Ovary (tissue), 9 donors: ENCODE data around the gene LHB. TPM values are rescaled to one million over a fixed set of nuclear protein-coding genes. Genes with fewer than 3 reads are reported as not detected.
"Not testable (repeated sequence)": the region's sequence is repeated elsewhere in the genome, so short reads cannot be mapped to it uniquely, and the experiment has no call there.

Experiments used
- DNase-seq, 5 donors: peaks; one replicate each; pipeline ENCODE4 v3.0.0-alpha.2; 2019 to 2020
- H3K27ac ChIP-seq, 2 donors: fragments of 200-600 bp; one replicate each; pipeline versions ENCODE4 v1.5.1 to v1.8.0; 2019 to 2022
- H3K27me3 ChIP-seq: fragments of 200-600 bp; one replicate; pipeline ENCODE4 v1.8.0; 2022
- H3K36me3 ChIP-seq: fragments of 200-600 bp; sonication (generic); one replicate; pipeline ENCODE4 v1.5.1; 2019
- H3K4me1 ChIP-seq: one replicate; pipeline ENCODE4 v1.8.1; 2013; ENCODE audit warnings: mild to moderate bottlenecking, moderate library complexity; ENCODE audit not compliant: insufficient read depth
- H3K4me3 ChIP-seq: fragments of 200-600 bp; sonication (generic); one replicate; pipeline ENCODE4 v1.5.1; 2017
- H3K9me3 ChIP-seq, 2 donors: fragments of 200-600 bp in 1 of 2; sonication (generic) in 1 of 2; one replicate each; pipeline versions ENCODE4 v1.5.1 to v1.8.1; 2013 to 2019; ENCODE audit warnings: mild to moderate bottlenecking in 1 of 2, moderate library complexity in 1 of 2
- EP300 ChIP-seq: sonication (generic); formaldehyde crosslinking; IDR thresholded peaks from one replicate; pipeline ENCODE4 v1.6.1; 2017; ENCODE audit warnings: antibody characterized with exemption
- POLR2A ChIP-seq: fragments of 450-650 bp; IDR thresholded peaks from one replicate; pipeline ENCODE4 v1.6.1; 2017; ENCODE audit warnings: antibody characterized with exemption, mild to moderate bottlenecking, moderate library complexity
- WGBS, 3 donors: extraction: QIAGEN DNeasy Blood & Tissue Kit in 1 of 3; methylation state at CpG; one replicate each; pipeline versions ENCODE4 v1.1.5 to v1.1.7; 2013 to 2017; 5-methylcytosine and 5-hydroxymethylcytosine counted together
- intact Hi-C, 4 donors: fragments of 100-400 bp; cut with DNase I; formaldehyde crosslinking; loops; one replicate each; pipeline versions ENCODE4 v1.11.0 to v1.15.1; 2022 to 2023
- polyA plus RNA-seq, 2 donors: library from polyadenylated mRNA; stranded (reverse); fragments of 200-250 nt in 1 of 2; fragments of 350-450 nt in 1 of 2; fragmentation: Illumina TruSeq in 1 of 2; extraction: RNeasy Lipid Tissue Mini Kit (QIAGEN cat#74804) in 1 of 2; gene quantifications; one replicate each; pipeline ENCODE4 v1.2.3, GENCODE V29; 2013 to 2014
- total RNA-seq, 7 donors: library from RNA; depleted of rRNA in 2 of 7; stranded (reverse); fragments of >200 nt in 2 of 7; fragmentation: NEBNext Ultra II Directional in 3 of 7; extraction: Animal tissue kit (Norgen Biotek cat#: 25700) in 3 of 7; gene quantifications; one replicate each; pipeline versions ENCODE4 v1.1.0 to v1.2.4, GENCODE V29; 2016 to 2023
- TF ChIP-seq, protein P1 (sequence below), 3 donors: fragments of 450-650 bp in 2 of 3; fragments of 200-600 bp in 1 of 3; IDR thresholded peaks; one replicate each; pipeline versions ENCODE4 v1.5.1 to v1.8.0; 2016 to 2022; ENCODE audit warnings: antibody characterized with exemption in 3 of 3, mild to moderate bottlenecking in 1 of 3
- donor health status: DM: no; HTN: no; CAD: no; lungs with moderate emphysema.
- donor health status: DM: no; HTN: no; CAD: no.
- donor health status: Bipolar disorder and iron deficiency.
- donor health status: DM: yes; HTN: yes; CAD: no.
- donor health status: DM: no; HTN: no; CAD: no.
- donor health status: DM: yes; HTN: yes; CAD: no.

The LHB gene
- total and polyA plus RNA-seq, 9 donors: not detected

DNA sequence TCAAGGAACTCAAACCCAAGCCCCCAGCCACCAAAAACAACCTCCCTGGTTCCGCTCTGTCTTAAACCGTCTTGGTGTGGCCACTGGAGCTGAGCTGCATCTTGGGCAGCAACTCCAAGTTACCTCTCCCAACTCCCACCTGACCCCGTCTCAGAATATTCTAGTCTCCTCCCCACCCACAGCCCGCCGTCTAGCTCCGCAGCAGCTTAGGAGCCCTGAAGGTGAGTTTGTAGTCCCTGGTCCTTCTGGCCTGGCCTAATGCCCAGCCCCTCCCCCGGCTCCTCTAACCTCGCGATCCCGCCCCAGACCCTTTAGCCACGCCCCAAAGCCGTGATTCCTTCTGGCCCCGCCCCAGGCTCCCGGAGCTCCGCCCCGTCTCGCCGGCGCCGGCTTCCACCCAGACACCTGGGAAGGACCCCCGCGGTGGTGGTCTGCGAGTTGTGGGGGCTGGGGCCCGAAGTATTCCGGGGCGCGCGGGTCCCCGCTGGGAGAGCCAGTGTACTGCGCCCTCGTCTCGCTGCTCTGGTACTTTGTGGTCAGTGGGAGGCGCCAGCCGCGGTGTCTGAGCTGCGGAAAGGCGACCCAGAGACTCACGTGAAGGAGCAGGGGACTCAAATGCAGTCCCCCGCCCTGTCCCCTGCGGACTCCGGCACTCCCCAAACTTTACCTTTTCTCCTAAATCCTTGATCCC, 2.5 kb upstream of the LHB start:
- Histone ChIP-seq H3K4me1 (peaks cover 7% of the 10 kb centered on the region), H3K27ac (no peak overlapping the region), H3K4me3 (peak overlapping the region; percentile 29), H3K27me3 (no peaks in the 10 kb centered on the region), H3K9me3 (no peaks in the 10 kb centered on the region), H3K36me3 (no peaks in the 10 kb centered on the region)
- intact Hi-C loops: no loop called here
- TF ChIP-seq, protein P1, sequence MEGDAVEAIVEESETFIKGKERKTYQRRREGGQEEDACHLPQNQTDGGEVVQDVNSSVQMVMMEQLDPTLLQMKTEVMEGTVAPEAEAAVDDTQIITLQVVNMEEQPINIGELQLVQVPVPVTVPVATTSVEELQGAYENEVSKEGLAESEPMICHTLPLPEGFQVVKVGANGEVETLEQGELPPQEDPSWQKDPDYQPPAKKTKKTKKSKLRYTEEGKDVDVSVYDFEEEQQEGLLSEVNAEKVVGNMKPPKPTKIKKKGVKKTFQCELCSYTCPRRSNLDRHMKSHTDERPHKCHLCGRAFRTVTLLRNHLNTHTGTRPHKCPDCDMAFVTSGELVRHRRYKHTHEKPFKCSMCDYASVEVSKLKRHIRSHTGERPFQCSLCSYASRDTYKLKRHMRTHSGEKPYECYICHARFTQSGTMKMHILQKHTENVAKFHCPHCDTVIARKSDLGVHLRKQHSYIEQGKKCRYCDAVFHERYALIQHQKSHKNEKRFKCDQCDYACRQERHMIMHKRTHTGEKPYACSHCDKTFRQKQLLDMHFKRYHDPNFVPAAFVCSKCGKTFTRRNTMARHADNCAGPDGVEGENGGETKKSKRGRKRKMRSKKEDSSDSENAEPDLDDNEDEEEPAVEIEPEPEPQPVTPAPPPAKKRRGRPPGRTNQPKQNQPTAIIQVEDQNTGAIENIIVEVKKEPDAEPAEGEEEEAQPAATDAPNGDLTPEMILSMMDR (IDR thresholded peaks at IDR 0.05): no peak
- no peak for TF ChIP-seq POLR2A
- TF ChIP-seq EP300: no peak
- peak; percentile 39 to 75 (median 52) for DNase-seq
- 7 to 13% (median 8%) methylated on average over 30 to 41 of the region's 41 CpGs for WGBS, 3 donors

DNA sequence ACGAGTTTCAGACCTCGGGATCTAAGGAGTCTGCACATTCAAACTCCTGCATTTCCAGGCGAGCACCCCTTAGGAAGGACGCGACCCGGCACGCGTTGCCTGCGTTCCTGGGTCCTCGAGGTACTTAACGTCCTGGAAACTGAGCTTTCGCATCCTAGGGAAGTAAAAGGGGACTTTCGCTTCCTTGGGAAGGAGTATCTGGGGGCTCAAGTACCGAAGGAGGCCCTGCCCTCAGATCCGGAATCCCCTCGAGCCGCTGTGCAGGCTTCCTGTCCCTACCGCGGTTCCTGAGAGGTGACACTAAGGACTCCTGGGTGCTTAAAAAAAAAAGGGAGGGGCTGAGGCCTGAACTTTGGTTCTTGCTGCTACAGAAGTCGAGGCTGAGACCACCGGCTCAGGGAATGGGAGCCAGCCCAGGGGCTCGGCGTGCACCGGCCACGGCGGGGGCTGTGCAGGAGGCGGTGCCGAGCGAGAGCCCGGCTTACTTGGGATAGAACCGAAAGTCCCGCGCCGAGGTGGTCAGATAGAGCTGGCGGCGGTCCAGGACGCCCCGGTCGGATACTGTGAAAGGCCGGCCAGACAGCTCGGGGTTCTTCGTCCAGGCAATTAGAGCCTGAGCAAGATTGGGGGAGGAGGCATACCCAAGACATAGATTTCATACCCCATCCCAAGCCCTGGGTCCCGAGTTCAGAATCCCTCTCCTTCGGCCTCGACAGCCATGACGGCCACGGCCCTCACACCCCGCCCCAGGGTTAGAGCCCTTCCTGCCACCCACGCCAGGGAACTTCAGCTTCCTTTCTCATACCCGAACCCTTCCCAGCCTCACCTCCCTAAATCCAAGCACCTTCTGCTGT, 1.7 kb upstream of the LHB start:
- H3K36me3 ChIP-seq, H3K27ac ChIP-seq, intact Hi-C loops, H3K4me1 ChIP-seq, H3K9me3 ChIP-seq, H3K27me3 ChIP-seq: not testable (repeated sequence)
- 1 to 2% (median 1%) methylated on average over 49 to 50 of the region's 50 CpGs for WGBS, 3 donors
- peak in 4 of 5 donors; percentile 44 to 71 (median 50) for DNase-seq
- peak overlapping the region; percentile 29 for H3K4me3 ChIP-seq

GRCh38 chr19:49017666-49018351, 918 bp upstream of the LHB start:
- no peaks in the 10 kb centered on the region for H3K36me3 ChIP-seq
- TF ChIP-seq, protein P1 (IDR thresholded peaks at IDR 0.05): no peak
- TF ChIP-seq EP300: no peak
- no peak for TF ChIP-seq POLR2A
- 1 to 3% (median 1%) methylated on average over 17 to 62 of the region's 62 CpGs for WGBS, 3 donors
- H3K9me3 ChIP-seq: no peaks in the 10 kb centered on the region
- H3K4me3 ChIP-seq: peak overlapping the region; percentile 29
- peak in 3 of 5 donors; percentile 29 to 62 (median 54) for DNase-seq
- no peaks in the 10 kb centered on the region for H3K27me3 ChIP-seq
- no peak overlapping the region for H3K27ac ChIP-seq
- intact Hi-C loops: no loop called here
- H3K4me1 ChIP-seq: peaks cover 7% of the 10 kb centered on the region

- TF ChIP-seq, protein P1 (IDR thresholded peaks at IDR 0.05): no peak
- no peak for DNase-seq
- intact Hi-C loops: no loop called here
- Histone ChIP-seq H3K9me3 (no peaks in the 10 kb centered on the region), H3K27me3 (no peaks in the 10 kb centered on the region), H3K4me1 (peaks cover 7% of the 10 kb centered on the region), H3K4me3 (no peak overlapping the region), H3K36me3 (no peaks in the 10 kb centered on the region), H3K27ac (no peak overlapping the region)
- 85 to 90% (median 90%) methylated on average over 23 to 28 of the region's 29 CpGs for WGBS, 3 donors
Measured at GRCh38 chr19:49016067-49016839, 638 bp downstream of the LHB start.
